Activated CD8-positive, alpha-beta memory T cell treated with anti-CD3 and anti-CD28 coated beads for 4 hours (primary cell): ENCODE measurements around the gene TBCB.
"Not testable (repeated sequence)": the region's sequence is repeated elsewhere in the genome, so short reads cannot be mapped to it uniquely, and the experiment has no call there.

ENCODE experiments used
- DNase-seq, 2 donors: peaks; one replicate each; pipeline ENCODE4 v3.0.0-alpha.2; 2020; ENCODE audit warnings: low read depth in 2 of 2

TBCB gene

GRCh38 chr19:36173846-36174245, 58.6 kb downstream of the TBCB start:
- not testable (repeated sequence) for DNase-seq
